ENCODE measurements around the gene SLC44A5. TPM values are rescaled to one million over a fixed set of nuclear protein-coding genes. Genes with fewer than 3 reads are reported as not detected.
"Not testable (repeated sequence)": the region's sequence is repeated elsewhere in the genome, so short reads cannot be mapped to it uniquely, and the experiment has no call there.

SLC44A5 gene
- total RNA-seq, 1 donor from 2014 or later, result 4.1 TPM

DNA sequence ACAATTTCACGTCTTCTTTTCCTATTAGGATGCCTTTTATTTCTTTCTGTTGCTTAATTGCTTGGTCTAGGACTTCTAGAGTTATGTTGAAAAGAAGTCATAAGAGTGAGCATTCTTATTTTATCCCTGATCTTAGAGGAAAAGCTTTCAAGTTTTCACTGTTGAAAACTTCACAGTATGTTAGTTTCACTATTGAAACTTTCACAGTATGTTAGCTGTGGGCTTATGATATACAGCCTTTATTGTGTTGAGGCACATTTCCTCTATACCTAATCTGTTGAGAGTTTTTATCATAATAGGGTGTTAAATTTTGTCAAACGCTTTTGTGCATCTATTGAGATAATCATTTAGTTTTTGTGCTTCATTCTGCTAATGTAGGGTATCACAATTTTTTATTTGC, 249.7 kb downstream of the SLC44A5 start:
- no peak overlapping the region for H3K4me3 Mint-ChIP-seq
- H3K36me3 Mint-ChIP-seq, result no peaks in the 10 kb centered on the region
- no peak overlapping the region for H3K27ac Mint-ChIP-seq
- H3K27me3 Mint-ChIP-seq (ENCODE audit: low read depth), result no peaks in the 10 kb centered on the region
- no peaks in the 10 kb centered on the region for H3K4me1 Mint-ChIP-seq
- TF ChIP-seq, protein P1, sequence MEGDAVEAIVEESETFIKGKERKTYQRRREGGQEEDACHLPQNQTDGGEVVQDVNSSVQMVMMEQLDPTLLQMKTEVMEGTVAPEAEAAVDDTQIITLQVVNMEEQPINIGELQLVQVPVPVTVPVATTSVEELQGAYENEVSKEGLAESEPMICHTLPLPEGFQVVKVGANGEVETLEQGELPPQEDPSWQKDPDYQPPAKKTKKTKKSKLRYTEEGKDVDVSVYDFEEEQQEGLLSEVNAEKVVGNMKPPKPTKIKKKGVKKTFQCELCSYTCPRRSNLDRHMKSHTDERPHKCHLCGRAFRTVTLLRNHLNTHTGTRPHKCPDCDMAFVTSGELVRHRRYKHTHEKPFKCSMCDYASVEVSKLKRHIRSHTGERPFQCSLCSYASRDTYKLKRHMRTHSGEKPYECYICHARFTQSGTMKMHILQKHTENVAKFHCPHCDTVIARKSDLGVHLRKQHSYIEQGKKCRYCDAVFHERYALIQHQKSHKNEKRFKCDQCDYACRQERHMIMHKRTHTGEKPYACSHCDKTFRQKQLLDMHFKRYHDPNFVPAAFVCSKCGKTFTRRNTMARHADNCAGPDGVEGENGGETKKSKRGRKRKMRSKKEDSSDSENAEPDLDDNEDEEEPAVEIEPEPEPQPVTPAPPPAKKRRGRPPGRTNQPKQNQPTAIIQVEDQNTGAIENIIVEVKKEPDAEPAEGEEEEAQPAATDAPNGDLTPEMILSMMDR (IDR thresholded peaks at IDR 0.05; ENCODE audit: unreplicated experiment), result no peak
- no peak for DNase-seq (ENCODE audit: low spot score in 2 of 2, unreplicated experiment in 2 of 2)
- peaks cover 3% of the 10 kb centered on the region for H3K9me3 Mint-ChIP-seq

DNA sequence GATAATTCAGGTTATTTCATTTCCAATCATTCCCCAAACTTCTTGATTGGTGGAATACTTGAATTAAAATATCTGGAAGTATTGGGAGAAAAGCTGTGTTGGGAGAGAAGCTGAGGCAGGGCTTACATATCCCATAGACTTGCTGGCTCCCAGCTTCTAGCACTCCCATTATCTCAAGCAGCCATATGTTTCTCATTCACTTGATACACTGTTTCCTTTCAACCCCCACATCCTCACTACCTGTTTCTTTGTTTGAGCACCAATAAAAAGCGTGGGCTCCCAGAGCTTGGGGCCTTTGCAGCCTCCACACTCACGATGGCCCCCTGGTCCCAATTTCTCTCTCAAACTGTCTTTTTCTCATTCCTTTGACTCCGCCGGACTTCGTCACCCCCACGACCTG, 256.6 kb downstream of the SLC44A5 start:
- H3K4me3 Mint-ChIP-seq; H3K4me1 Mint-ChIP-seq; H3K27me3 Mint-ChIP-seq (ENCODE audit: low read depth); H3K36me3 Mint-ChIP-seq; H3K9me3 Mint-ChIP-seq; DNase-seq (ENCODE audit: low spot score in 2 of 2, unreplicated experiment in 2 of 2): not testable (repeated sequence)
- peak overlapping the region; percentile 31 for H3K27ac Mint-ChIP-seq

DNA sequence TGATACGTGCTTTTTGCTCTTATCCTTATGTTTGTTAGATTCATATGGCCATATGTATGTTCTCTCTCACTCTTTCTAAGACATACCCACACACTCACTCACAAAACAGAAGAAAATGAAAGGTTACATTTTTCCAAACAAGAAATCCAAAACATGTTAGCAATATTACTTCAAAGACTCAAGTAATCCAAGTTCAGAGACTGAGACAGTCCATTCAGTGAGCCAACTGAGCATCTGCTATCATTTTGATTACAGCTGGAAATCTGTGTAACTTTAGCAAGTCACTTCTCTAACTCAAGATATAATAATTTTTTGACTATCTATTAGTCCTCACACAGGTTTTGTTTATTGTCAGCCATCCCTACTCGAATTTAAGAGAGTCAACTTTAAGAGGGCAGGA, 257.9 kb downstream of the SLC44A5 start:
- no peaks in the 10 kb centered on the region for H3K4me1 Mint-ChIP-seq
- no peak overlapping the region for H3K4me3 Mint-ChIP-seq
- DNase-seq (ENCODE audit: low spot score in 2 of 2, unreplicated experiment in 2 of 2), result no peak
- TF ChIP-seq, protein P1 (IDR thresholded peaks at IDR 0.05; ENCODE audit: unreplicated experiment), result no peak
- peaks cover 9% of the 10 kb centered on the region for H3K9me3 Mint-ChIP-seq
- no peaks in the 10 kb centered on the region for H3K27me3 Mint-ChIP-seq (ENCODE audit: low read depth)
- H3K27ac Mint-ChIP-seq, result no peak overlapping the region
- H3K36me3 Mint-ChIP-seq, result peaks cover 2% of the 10 kb centered on the region

DNA sequence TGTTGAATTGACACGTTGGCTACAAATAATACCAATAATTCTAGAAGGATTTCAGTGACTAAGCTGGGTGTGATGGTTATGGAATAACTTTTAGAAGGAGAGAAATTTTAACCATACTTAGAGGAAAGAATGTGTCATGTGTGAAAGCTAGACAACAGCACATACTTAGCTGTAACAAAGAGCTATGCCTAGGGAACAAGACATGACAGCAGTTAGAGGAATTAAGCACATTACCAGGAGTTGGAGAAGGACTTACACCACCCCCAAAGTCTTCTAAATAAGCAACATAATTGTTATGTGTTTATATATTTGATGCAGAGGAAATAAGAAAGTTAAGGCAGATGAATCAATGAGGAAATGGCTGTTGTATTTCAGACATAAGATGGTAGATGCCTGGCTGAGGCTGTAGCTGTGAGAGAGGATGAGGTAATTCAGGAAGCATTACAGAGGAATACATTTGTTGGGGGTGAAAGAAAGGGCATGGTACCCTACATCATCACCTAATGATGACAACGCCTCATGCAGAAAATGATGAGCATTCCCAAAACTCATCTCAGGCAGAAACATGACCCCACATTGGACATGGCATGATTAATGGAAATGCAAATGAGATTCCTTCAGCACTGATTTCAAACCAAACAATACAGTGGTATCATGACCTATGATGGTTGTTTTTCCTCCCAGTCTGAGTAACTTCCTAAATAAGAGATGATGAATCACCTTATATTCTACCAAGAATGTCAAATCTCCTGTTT, 265.2 kb downstream of the SLC44A5 start:
- H3K9me3 Mint-ChIP-seq, result peaks cover 9% of the 10 kb centered on the region
- no peak overlapping the region for H3K27ac Mint-ChIP-seq
- peaks cover 19% of the 10 kb centered on the region for H3K4me1 Mint-ChIP-seq
- no peaks in the 10 kb centered on the region for H3K27me3 Mint-ChIP-seq (ENCODE audit: low read depth)
- DNase-seq (ENCODE audit: low spot score in 2 of 2, unreplicated experiment in 2 of 2), result no peak
- TF ChIP-seq, protein P1 (IDR thresholded peaks at IDR 0.05; ENCODE audit: unreplicated experiment), result no peak
- no peak overlapping the region for H3K4me3 Mint-ChIP-seq
- H3K36me3 Mint-ChIP-seq, result peaks cover 2% of the 10 kb centered on the region

DNA sequence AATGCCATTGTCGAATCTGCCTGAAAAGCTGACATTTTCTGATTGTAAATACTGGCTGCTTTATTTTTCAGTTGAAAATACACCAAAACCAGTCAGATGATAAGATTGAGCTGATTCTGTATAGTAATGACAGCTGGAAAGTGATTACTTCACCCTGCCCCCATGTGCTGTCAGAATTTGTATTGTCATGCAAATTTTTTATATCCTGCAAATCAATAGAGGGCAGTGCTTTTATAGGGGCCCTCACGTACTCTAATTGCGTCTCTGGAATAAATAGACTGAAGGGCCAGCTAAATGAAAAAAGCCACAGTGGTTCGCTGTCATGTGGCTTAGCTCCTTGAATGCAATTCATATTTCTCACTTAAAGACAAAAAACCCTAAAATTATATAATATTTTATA, 268.1 kb downstream of the SLC44A5 start:
- H3K4me3 Mint-ChIP-seq, result no peak overlapping the region
- H3K4me1 Mint-ChIP-seq, result peaks cover 30% of the 10 kb centered on the region
- H3K27me3 Mint-ChIP-seq (ENCODE audit: low read depth), result no peaks in the 10 kb centered on the region
- H3K36me3 Mint-ChIP-seq, result no peaks in the 10 kb centered on the region
- no peaks in the 10 kb centered on the region for H3K9me3 Mint-ChIP-seq
- DNase-seq (ENCODE audit: low spot score in 2 of 2, unreplicated experiment in 2 of 2), result no peak
- no peak overlapping the region for H3K27ac Mint-ChIP-seq
- TF ChIP-seq, protein P1 (IDR thresholded peaks at IDR 0.05; ENCODE audit: unreplicated experiment), result no peak

DNA sequence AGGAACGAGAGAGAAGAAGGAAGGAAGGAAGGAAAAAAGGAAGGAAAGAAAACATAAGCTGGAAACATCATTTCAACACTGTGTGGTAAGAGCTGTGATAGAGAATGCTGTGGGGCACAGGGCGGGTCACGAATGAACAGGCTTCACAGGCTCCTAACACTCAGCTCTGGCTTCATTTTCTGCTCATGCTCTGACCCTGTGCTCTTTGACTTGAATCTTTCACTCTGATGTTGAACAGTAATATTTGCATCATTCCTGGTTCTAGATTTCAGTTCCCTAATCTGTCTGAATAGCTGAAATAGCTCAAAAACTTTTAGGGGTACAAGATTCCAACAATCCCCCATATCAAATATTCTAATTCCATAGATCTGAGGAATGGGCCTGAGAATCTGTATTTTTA, 269.4 kb downstream of the SLC44A5 start:
- TF ChIP-seq, protein P1 (IDR thresholded peaks at IDR 0.05; ENCODE audit: unreplicated experiment), result no peak
- H3K27ac Mint-ChIP-seq, result no peak overlapping the region
- H3K4me1 Mint-ChIP-seq, result peaks cover 23% of the 10 kb centered on the region

More for the DNA sequence above, 269.4 kb downstream of the SLC44A5 start:
- no peaks in the 10 kb centered on the region for H3K27me3 Mint-ChIP-seq (ENCODE audit: low read depth)
- no peak overlapping the region for H3K4me3 Mint-ChIP-seq
- no peaks in the 10 kb centered on the region for H3K36me3 Mint-ChIP-seq
- DNase-seq (ENCODE audit: low spot score in 2 of 2, unreplicated experiment in 2 of 2), result no peak
- H3K9me3 Mint-ChIP-seq, result no peaks in the 10 kb centered on the region
